ENCODE data around the gene PXMP4.
A peak's percentile ranks its signal among the peaks of the same experiment; 100 is the strongest.

Gene PXMP4

DNA sequence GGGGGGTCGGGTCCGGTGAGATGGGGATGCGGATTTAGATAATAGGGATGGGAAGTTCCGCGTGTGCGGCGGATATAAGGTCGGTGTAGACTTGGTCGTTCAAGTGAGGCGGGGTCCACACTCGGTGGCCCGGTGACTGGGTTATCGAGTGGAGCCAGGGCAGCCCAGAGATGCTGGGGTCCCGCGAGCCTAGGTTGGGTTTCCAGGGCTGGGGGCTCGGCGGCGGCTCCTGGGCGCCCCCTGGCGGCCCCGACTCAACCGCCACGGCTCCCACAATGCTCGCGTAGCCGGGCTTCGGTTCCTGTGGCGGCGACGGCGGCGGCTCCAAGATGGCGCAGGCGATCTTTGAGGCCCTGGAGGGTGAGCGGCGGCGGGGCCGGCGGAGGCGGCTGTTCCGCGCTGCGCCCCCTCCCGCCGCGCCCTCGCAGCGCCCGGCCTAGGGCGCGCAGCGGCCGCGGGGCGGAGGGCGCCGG lies 11.6 kb upstream of the PXMP4 start, which contains the start of gene ZNF341:
Gene ZNF341, plus strand, starts transcription at position 304 of the 473 bp plus-strand sequence. Its CDS starts 26 bp downstream, at position 330.
- DNase-seq = peak; percentile 89

GRCh38 chr20:33730946-33731692 lies 11.0 kb upstream of the PXMP4 start:
- DNase-seq = no peak

DNA sequence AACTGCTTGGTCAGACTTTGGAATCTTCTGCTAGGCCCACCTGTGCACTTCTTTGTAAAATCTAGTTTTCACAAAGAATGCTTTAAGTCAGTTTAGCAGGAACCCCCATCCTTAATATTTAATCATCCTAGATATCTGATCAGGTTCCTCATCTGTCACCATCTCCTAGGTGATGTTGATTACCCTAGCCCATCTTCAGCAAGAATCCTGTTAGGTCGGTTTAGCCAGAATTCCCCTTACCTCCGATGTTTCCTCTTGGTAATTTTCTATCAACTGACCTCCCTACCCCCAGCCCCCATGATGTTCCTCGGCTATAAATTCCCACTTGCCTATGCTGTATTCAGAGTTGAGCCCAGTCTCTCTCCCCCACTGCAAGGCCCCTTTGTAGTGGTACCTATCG lies 9.0 kb upstream of the PXMP4 start:
- no peak for DNase-seq

DNA sequence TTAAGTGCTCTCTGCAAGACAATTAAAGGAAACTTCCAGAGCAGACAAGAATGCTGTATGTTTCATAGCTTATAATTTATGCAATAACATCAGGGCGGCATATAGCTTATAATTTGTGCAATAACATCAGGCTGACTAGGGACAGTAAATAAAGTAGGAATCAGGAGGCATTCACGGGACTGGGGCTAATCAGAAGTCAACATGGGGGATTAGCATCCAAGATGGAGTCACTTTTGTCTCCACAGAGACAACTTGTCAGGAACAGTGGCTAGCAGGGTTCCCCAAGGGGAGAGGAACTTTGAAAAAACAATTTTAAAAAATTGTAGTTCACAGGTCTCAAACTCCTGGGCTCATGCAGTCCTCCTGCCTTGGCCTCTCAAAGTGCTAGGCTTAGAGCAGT lies 8.4 kb upstream of the PXMP4 start:
- DNase-seq = no peak

DNA sequence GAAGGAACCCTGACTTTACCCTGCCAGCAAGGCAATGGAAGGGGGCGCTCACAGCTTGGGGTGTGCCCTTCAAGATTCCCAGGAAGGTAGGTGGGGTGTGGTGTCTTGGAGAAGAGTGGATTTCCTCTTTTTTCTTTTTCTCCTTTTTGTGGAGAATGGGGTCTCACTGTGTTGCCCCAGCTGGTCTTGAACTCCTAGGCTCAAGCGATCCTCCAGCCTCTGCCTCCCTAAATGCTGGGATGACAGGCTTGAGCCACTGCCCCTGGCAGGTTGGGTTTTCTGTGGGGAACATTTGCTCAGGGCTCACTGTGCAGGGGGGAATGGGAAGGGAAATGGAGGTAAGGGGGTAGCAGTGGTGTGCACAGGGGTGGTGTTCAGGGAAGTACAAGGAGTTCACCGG lies 7.7 kb upstream of the PXMP4 start:
- no peak for DNase-seq

- DNase-seq = no peak
These were observed 7.0 kb upstream of the PXMP4 start for GRCh38 chr20:33727115-33727479.

DNA sequence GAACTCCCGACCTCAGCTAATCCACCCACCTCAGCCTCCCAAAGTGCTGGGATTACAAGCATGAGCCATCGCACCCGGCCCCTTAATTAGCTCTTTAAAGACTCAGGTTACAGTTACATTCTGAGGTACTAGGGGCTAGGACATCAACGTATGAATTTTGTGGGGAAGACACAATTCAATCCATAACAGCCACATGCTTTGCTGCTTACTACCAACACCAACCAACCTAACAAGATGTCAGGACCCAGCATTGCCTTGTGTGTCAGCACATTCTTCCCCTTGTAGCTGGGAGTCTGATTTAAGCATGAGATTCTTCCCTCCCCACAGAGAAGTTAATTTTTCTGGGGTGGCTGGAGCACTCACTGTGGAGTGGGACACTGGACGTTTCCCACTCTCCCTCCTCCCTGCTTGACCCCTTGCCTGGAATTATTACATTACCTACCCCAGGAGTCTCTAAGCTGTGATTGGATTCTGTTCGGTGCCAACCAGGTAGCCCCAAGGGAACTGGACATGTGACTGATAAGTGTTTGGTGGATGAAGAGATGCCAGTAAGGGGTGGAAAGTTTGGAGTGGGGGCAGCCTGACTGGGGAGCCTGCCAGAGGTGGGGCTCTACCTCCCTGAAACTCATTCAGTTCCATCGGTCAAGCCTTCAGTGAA lies 5.6 kb upstream of the PXMP4 start:
- no peak for DNase-seq

DNA sequence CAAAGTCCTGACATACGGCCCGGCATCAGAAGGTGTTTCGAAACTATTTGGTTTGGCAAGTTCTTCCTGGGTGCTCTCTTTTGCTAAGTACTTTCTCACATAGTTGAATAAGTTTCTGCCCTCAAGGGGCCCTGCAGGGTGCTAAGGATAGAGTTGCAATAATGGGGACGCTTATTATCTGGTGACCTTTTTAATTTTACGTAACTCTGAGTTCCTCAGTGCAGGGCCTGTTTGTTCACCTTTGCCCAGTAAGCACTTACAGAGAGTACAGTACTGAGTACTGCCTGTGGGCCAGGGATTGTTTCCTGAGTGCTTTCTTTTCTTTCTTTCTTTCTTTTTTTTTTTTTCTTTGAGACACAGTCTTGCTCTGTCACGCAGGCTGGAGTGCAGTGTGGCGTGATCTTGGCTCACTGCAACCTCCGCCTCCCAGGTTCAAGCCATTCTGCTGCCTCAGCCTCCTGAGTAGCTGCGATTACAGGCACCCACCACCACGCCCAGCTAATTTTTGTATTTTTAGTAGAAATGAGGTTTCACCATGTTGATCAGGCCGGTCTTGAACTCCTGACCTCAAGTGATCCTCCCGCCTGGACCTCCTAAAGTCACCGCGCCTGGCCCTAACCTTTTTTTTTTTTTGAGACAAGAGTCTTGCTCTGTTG lies 4.5 kb upstream of the PXMP4 start:
- DNase-seq = no peak

GRCh38 chr20:33721391-33722140 lies 1.5 kb upstream of the PXMP4 start:
- no peak for DNase-seq

- DNase-seq = no peak
These were observed 677 bp downstream of the PXMP4 start for GRCh38 chr20:33719277-33719988.

- no peak for DNase-seq
These were observed 3.6 kb downstream of the PXMP4 start for GRCh38 chr20:33716498-33716897.

DNA sequence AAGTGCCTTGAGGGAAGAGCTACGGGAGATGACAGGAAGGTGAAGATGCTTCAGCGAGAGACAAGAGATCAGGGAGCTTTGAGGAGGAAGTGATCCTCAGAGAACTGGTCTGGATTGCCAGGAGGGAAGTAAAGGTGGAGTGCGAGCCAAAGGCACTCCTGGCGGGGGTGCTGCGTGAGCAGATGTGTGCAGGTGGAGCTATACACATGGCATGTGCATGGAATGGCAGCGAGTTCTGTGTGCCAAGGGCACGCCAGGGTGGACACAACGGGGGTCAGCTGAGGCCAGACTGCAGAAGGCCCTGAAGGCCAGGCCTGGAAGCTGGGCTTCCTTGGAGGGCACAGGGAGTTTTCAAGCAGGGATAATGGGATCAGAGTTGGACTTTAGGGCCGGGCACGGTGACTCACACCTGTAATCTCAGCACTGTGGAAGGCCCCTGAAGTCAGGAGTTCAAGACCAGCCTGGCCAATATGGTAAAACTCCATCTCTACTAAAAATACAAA lies 6.2 kb downstream of the PXMP4 start:
- no peak for DNase-seq

DNA sequence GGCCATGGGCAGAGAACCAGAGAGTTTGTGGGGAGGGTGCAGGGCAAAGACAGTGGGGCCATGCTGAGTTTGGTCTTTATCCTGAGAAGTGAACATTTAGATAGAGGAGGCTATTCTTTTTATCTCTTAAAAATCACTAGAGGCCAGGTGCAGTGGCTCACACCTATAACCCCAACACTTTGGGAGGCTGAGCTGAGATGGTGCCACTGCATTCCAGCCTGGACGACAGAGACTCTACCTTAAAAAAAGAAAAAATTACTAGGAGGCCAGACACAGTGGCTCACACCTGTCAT lies 8.7 kb downstream of the PXMP4 start:
- DNase-seq = no peak

DNA sequence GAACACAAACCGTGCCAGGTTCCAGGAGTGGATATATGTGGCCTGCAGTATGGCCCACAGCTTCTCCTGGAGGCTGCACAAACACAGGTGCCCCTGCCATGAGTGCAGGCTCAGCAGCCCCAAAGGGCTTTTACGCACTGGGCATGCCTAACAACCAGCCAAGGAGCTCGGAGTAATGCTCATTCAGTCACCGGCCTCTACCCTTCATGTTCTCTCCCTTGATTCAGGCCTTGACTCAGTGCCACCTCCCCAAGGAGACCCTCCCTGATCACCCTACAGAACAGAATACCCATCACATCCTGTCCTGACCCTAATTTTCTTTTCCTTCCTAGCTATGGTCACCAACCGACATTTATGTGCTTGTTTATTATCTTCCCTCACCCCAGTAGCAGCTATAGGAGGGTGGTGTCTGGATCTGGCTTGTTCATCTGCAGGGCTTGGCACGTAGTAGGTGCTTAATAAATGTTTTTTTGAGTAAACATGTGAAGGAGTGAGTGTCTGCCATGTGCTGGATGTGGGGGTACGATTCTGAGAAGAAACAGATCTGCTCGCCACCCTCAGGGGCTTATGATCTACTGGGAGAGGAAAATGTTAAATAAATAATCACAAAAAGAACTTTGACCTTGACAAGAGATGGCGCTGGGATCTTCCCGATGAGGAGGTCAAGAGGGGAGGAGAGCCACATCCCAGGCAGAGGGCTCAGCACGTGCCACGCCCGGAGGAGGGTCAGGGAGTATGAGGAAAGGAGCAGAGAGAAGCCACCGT lies 9.2 kb downstream of the PXMP4 start:
- no peak for DNase-seq

DNA sequence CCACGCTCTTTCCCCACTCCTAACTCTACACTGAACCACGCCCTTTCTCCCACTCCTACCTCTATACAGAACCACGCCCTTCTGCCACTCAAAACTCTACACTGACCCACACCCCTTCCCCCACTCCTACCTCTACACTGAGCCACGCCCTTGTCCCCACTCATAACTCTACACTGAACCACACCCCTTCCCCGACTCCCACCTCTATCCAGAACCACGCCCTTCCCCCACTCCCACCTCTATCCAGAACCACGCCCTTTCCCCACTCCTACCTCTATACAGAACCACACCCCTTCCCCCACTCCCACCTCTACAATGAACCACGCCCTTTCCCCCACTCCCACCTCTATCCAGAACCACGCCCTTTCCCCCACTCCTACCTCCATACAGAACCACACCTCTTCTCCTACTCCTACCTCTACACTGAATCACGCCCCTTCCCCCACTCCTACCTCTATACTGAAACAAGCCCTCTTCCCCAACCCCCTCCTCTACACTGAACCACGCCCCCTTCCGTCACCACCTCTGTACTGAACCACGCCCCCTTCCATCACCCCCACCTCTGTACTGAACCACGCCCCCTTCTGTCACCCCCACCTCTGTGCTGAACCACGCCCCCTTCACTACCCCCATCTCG lies 10.1 kb downstream of the PXMP4 start:
- DNase-seq = no peak

DNA sequence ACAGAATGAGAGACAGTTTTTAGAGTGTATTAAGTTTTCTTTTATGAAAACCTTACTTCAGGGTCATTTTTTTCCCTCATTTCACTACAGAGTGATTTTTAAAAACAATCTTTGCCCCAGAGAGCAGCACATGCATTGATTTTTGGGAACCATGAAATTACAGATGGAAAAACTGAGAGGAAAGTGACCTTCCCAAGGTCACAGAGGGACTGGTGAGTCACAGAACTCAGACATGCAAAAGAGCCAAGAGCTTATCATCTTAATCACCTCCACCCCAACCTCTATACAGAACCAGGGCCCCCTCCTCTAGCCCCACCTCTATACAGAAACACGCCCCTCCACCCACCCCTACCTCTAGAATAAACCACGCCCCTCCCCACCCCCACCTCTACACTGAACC lies 10.7 kb downstream of the PXMP4 start:
- DNase-seq = no peak

- DNase-seq = no peak
These were observed 12.4 kb downstream of the PXMP4 start for GRCh38 chr20:33707668-33708067.

GRCh38 chr20:33704197-33704924 lies 15.7 kb downstream of the PXMP4 start:
- DNase-seq = no peak

DNA sequence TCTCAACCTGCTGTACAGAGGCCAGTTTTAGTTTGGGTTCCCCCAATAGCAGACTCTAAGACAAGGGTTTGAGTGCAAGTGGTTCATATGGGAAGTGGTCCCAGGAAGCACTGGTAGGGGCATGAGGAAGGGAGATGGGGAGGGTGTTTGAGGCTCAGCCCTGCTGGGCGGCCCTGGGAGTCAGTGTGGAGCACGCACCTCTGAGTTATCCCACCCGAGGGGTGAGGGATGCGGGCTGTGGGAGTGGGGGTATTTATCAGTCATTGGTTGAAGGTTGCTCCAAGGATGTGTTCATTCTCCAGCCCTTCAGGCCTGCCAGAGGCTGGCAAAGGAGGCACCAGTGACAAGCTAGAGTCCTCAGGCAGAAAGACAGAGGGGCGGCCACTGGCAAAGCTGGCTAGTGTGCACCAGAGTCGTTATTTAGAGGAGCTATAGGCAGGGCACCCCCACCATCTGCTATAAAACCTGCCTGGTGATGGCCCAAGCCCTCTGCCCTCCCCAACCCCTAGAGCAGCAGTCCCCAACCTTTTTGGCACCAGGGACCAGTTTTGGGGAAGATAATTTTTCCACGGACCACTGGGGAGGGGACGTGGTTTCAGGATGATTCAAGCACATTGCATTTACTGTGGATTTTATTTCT lies 16.5 kb downstream of the PXMP4 start:
- DNase-seq = no peak

DNA sequence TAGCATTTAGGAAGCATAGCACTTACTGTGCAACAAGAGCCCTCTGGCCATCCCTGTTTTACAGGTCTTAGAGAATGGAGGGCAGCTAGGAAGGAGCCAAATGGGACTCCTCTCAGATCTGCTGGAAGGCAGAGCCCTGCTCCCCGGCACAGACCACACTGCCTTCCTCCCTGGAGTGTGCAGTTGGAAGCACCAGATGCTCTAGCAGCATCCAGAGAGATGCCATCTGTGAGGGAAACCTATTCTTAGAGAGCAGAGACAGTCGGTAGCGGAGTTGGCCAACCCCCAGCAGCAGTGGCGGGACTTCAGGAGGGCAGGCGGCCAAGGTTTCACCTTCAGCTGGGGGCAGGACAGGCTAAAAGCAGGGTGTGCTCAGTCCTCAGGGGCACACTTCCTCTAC lies 17.2 kb downstream of the PXMP4 start:
- DNase-seq = no peak

Data from NCI-H510A treated with DMSO at 0.1 percent for 48 hours (cell line).